GM10266 (cell line): Measurements from ENCODE around the gene ENO2.

Experiments used
- DNase-seq: peaks from one replicate; pipeline ENCODE4 v3.0.0; 2012; ENCODE audit errors: extremely low spot score
- CTCF ChIP-seq: IDR thresholded peaks from 2 replicates; pipeline ENCODE4 v1.5.1; 2012; ENCODE audit warnings: mild to moderate bottlenecking, low read depth; ENCODE audit not compliant: control insufficient read depth, insufficient read depth; ENCODE audit errors: missing control alignments

ENO2 gene

GRCh38 chr12:6946033-6946919 lies 31.9 kb downstream of the ENO2 start:
- TF ChIP-seq CTCF: no peak
- DNase-seq: peak; percentile 66

GRCh38 chr12:6946920-6947374 lies 32.6 kb downstream of the ENO2 start:
- no peak for TF ChIP-seq CTCF
- no peak for DNase-seq

- no peak for TF ChIP-seq CTCF
Observed at GRCh38 chr12:6947615-6948014, 33.2 kb downstream of the ENO2 start.

GRCh38 chr12:6948873-6949594 lies 34.7 kb downstream of the ENO2 start:
- no peak for DNase-seq
- peak; percentile 10 for TF ChIP-seq CTCF

More at GRCh38 chr12:6947615-6948014, 33.2 kb downstream of the ENO2 start:
- no peak for DNase-seq

DNA sequence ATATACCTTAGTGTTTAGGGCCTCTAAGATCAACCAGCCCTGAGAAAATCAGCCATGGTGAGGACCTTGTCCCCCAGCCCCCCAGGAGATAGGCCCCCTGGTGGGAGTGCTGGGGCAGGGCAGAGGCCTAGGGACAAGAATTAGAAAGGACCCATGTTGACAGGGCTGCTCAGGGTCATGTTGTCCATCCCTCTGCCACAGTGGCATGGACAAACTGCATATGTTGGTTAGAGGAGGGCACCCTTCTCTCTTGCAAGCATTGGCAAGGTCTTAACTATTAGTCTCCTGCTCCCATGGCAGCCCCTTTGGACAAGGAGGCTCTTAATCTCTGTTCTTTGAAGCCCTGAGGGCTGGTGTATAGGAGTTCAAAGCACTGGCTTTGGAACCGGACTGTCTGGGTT lies 36.0 kb downstream of the ENO2 start:
- DNase-seq: no peak
- TF ChIP-seq CTCF: peak; percentile 41

- no peak for TF ChIP-seq CTCF
- DNase-seq: no peak
Observed at GRCh38 chr12:6950811-6951540, 36.6 kb downstream of the ENO2 start, which contains the start of gene PTPN6. Gene PTPN6 (plus strand): TSS chr12:6951356. CDS start chr12:6951513, 157 bp downstream.
